DOHH2 (cell line): ENCODE data around the gene TIMELESS.
A peak's percentile ranks its signal among the peaks of the same experiment; 100 is the strongest.

Experiments
- H3F3A ChIP-seq: fragments of 200-600 bp; sonication (generic), shearing (Covaris generic); 2 replicates; pipeline ENCODE4 v1.6.0; 2016; ENCODE audit warnings: antibody characterized with exemption, mild to moderate bottlenecking; ENCODE audit not compliant: control insufficient read depth, insufficient read depth
- H3K27ac ChIP-seq: fragments of 200-600 bp; sonication (generic); 2 replicates; pipeline ENCODE4 v1.5.1; 2014; ENCODE audit warnings: low read depth, mild to moderate bottlenecking, low read length, moderate library complexity
- H3K27me3 ChIP-seq: fragments of 200-600 bp; sonication (generic); 2 replicates; pipeline ENCODE4 v1.6.1; 2014; ENCODE audit warnings: mild to moderate bottlenecking, low read length, mixed read lengths; ENCODE audit not compliant: control insufficient read depth
- H3K36me3 ChIP-seq: fragments of 200-600 bp; sonication (generic); 2 replicates; pipeline ENCODE4 v1.6.1; 2014; ENCODE audit warnings: mild to moderate bottlenecking, low read length, moderate library complexity, mixed read lengths; ENCODE audit not compliant: control insufficient read depth
- H3K4me1 ChIP-seq: fragments of 200-600 bp; sonication (generic); 2 replicates; pipeline ENCODE4 v1.6.1; 2014; ENCODE audit warnings: mild to moderate bottlenecking, low read length, mixed read lengths; ENCODE audit not compliant: control insufficient read depth
- H3K4me2 ChIP-seq: fragments of 200-600 bp; sonication (generic); 2 replicates; pipeline ENCODE4 v1.6.0; 2014; ENCODE audit warnings: mild to moderate bottlenecking, low read length, moderate library complexity
- H3K4me3 ChIP-seq: fragments of 200-600 bp; sonication (generic); 2 replicates; pipeline ENCODE4 v1.5.1; 2014; ENCODE audit warnings: mild to moderate bottlenecking, low read length, mixed read lengths
- H3K79me2 ChIP-seq: fragments of 200-600 bp; sonication (generic); 2 replicates; pipeline ENCODE4 v1.6.1; 2014; ENCODE audit warnings: mild to moderate bottlenecking, low read length, mixed read lengths; ENCODE audit not compliant: control insufficient read depth
- H3K9me2 ChIP-seq: fragments of 200-600 bp; sonication (generic); replicated peaks from 2 replicates; pipeline ENCODE4 v1.6.1; 2014; ENCODE audit warnings: mild to moderate bottlenecking, low read length, mixed read lengths; ENCODE audit not compliant: control insufficient read depth
- H3K9me3 ChIP-seq: fragments of 200-600 bp; sonication (generic); 2 replicates; pipeline ENCODE4 v1.6.1; 2014; ENCODE audit warnings: antibody characterized with exemption, low read length, mixed read lengths; ENCODE audit not compliant: control insufficient read depth, insufficient read depth
- H4K20me1 ChIP-seq: fragments of 200-600 bp; sonication (generic); 2 replicates; pipeline ENCODE4 v1.6.0; 2014; ENCODE audit warnings: low read depth, mild to moderate bottlenecking, antibody characterized with exemption, low read length, moderate library complexity; ENCODE audit not compliant: control insufficient read depth, insufficient read depth
- CTCF ChIP-seq: fragments of 200-600 bp; sonication (generic); IDR thresholded peaks from one replicate; pipeline ENCODE4 v1.5.1; 2014; ENCODE audit warnings: antibody characterized with exemption, mild to moderate bottlenecking, low read depth, low read length; ENCODE audit not compliant: poor library complexity, severe bottlenecking
- EZH2phosphoT487 ChIP-seq: fragments of 200-600 bp; sonication (generic); IDR thresholded peaks from 2 replicates; pipeline ENCODE4 v1.6.1; 2017; ENCODE audit warnings: borderline replicate concordance, mild to moderate bottlenecking, antibody characterized with exemption, low read length, moderate library complexity, mixed read lengths

The TIMELESS gene

DNA sequence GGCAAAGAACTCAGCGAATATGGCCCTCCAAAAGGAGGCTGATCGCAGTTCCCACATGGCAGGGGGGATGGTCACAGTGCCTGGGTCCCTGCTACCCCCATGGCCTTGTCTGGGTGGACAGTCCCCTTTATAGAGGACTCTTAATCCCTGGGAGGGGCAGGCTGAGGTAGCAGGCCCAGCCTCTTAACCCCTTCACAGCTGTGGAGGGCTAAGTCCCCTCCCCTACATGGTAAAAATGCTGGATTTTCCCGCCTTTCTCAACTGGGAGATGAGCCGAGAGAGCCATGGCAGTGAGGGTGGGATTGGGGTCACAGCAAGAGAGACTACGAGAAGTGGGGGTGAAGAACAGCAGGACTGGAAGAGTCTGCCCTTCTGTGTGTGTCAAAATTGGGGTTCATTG is 5.3 kb upstream of the TIMELESS start, which contains the start of gene MIP:
TSS of gene MIP (minus strand) at position 101 of the 400 bp plus-strand sequence. CDS start at position 57, 44 bp downstream.
- Histone ChIP-seq H3K9me3 (no peaks in the 10 kb centered on the region), H3F3A (no peaks in the 10 kb centered on the region), H3K4me3 (no peak within 1 kb of the TSS), H3K9me2 (no peaks in the 10 kb centered on the region), H3K79me2 (no peaks in the 10 kb centered on the region), H3K4me2 (no peak within 1 kb of the TSS), H3K4me1 (peaks cover 17% of the 10 kb centered on the region), H3K27me3 (no peaks in the 10 kb centered on the region), H4K20me1 (no peaks in the 10 kb centered on the region), H3K36me3 (no peaks in the 10 kb centered on the region), H3K27ac (no peak within 1 kb of the TSS)
- TF ChIP-seq CTCF (no peak), EZH2phosphoT487 (no peak)

DNA sequence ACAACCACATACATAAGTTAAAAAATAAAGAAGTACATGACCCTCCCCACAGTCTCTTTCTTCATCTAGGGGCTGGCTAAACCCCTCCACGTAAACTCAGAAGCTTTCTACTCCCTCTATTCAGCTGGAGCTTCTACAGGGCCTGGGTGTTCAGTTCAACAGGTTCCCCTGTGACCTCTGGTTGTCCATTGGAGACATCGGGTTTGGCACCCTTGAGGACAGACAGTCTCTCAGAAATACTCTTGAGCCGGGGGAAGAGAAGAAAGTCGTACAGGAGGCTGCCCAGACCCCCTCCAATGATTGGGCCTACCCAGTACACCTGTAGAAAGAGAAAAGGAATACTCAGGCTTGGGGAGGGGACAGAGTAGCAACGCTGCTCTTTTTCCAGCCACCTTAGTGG is 1.9 kb upstream of the TIMELESS start:
- no peaks in the 10 kb centered on the region for H3F3A ChIP-seq
- no peak overlapping the region for H3K27ac ChIP-seq
- H4K20me1 ChIP-seq, result no peaks in the 10 kb centered on the region
- no peaks in the 10 kb centered on the region for H3K9me3 ChIP-seq
- H3K4me1 ChIP-seq, result peaks cover 25% of the 10 kb centered on the region
- H3K36me3 ChIP-seq, result peaks cover 14% of the 10 kb centered on the region
- no peak overlapping the region for H3K4me3 ChIP-seq
- H3K9me2 ChIP-seq, result no peaks in the 10 kb centered on the region
- TF ChIP-seq CTCF, result no peak
- TF ChIP-seq EZH2phosphoT487, result no peak
- no peak overlapping the region for H3K4me2 ChIP-seq
- peaks cover 28% of the 10 kb centered on the region for H3K79me2 ChIP-seq
- H3K27me3 ChIP-seq, result no peaks in the 10 kb centered on the region

- no peaks in the 10 kb centered on the region for H4K20me1 ChIP-seq
- H3K36me3 ChIP-seq, result peaks cover 18% of the 10 kb centered on the region
- no peaks in the 10 kb centered on the region for H3K27me3 ChIP-seq
- peak overlapping the region; percentile 81 for H3K4me3 ChIP-seq
- no peaks in the 10 kb centered on the region for H3F3A ChIP-seq
- H3K4me2 ChIP-seq, result peak overlapping the region; percentile 81
- peaks cover 35% of the 10 kb centered on the region for H3K79me2 ChIP-seq
- TF ChIP-seq EZH2phosphoT487 (no peak), CTCF (no peak)
- no peaks in the 10 kb centered on the region for H3K9me2 ChIP-seq
- peak overlapping the region; percentile 86; the same call in 1 of the 2 replicates for H3K27ac ChIP-seq
- no peaks in the 10 kb centered on the region for H3K9me3 ChIP-seq
- H3K4me1 ChIP-seq, result peaks cover 25% of the 10 kb centered on the region
These were observed 1.0 kb upstream of the TIMELESS start for GRCh38 chr12:56450241-56450640.
